GM21786 (cell line): ENCODE results near the gene NSF.
"Not testable (repeated sequence)": the region's sequence is repeated elsewhere in the genome, so short reads cannot be mapped to it uniquely, and the experiment has no call there.

Source experiments
- ATAC-seq: cut with Tn5 transposase; IDR thresholded peaks from one replicate; pipeline ENCODE4 v1.9.1; 2021; ENCODE audit not compliant: unreplicated experiment

NSF gene

GRCh38 chr17:46696522-46696921 lies 106.1 kb downstream of the NSF start:
- ATAC-seq: not testable (repeated sequence)

- ATAC-seq: not testable (repeated sequence)
Observed at GRCh38 chr17:46699014-46699413, 108.5 kb downstream of the NSF start.

- no peak for ATAC-seq
Observed at GRCh38 chr17:46717999-46718398, 127.5 kb downstream of the NSF start.

GRCh38 chr17:46719891-46720290 lies 129.4 kb downstream of the NSF start:
- no peak for ATAC-seq

DNA sequence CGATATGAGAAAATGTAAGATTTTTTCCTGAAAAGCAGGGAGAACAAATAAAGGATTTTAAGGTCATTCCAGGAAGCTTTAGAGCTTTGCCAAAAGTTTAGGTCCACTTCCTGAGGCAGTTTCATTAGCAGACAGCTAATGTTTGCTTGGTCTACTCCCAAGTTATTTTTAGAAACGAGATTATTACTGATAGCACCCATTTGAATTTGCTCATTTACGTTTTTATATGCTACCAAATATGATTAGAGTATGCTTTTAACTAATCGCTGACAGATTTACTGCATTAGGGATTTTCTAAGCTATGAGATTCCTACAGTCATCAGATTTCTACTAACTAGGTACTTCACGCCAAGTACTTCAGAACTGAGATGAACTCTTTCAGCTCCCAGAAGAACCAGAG lies 129.9 kb downstream of the NSF start:
- ATAC-seq: no peak

GRCh38 chr17:46722662-46723285 lies 132.3 kb downstream of the NSF start:
- ATAC-seq: no peak

DNA sequence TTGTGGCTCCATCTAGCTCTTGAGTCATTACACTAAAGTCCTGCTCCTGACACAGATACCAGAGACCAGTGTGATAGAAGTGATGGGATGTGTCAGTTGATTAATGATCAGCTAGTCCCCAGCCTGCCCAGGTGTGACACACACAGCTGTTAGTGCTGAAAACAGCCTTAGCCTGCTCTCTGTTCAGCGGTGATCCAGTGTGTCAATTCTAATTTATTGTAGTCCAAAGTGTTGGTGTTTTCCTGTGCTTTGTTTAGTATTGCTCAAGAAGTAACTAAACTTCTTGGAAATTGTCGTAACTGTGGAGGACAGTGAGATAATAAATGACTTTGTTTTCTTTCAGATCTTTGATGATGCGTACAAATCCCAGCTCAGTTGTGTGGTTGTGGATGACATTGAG lies 135.7 kb downstream of the NSF start:
- ATAC-seq: no peak

- ATAC-seq: no peak
Observed at GRCh38 chr17:46727572-46728348, 137.3 kb downstream of the NSF start.

GRCh38 chr17:46730026-46730425 lies 139.6 kb downstream of the NSF start:
- ATAC-seq: no peak

GRCh38 chr17:46730679-46731078 lies 140.2 kb downstream of the NSF start:
- no peak for ATAC-seq

DNA sequence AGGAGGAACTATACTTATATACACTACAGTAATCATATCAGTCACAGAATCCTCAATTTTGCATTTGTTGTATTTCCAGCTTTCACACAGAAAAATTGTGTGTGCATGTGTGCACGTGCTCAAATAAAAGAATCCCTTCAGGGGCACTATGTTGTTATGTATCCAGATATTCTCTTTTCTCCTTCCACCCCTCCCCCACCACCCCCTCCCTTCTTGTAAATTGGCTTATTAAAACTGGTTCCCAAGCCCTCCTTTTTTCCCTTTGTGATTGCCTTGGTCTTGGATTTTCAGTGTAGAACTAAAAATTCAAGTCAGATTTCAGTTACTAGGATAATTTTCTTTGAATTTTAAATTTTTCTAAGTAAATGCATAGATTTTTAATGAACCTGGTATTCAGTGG lies 141.7 kb downstream of the NSF start:
- no peak for ATAC-seq

DNA sequence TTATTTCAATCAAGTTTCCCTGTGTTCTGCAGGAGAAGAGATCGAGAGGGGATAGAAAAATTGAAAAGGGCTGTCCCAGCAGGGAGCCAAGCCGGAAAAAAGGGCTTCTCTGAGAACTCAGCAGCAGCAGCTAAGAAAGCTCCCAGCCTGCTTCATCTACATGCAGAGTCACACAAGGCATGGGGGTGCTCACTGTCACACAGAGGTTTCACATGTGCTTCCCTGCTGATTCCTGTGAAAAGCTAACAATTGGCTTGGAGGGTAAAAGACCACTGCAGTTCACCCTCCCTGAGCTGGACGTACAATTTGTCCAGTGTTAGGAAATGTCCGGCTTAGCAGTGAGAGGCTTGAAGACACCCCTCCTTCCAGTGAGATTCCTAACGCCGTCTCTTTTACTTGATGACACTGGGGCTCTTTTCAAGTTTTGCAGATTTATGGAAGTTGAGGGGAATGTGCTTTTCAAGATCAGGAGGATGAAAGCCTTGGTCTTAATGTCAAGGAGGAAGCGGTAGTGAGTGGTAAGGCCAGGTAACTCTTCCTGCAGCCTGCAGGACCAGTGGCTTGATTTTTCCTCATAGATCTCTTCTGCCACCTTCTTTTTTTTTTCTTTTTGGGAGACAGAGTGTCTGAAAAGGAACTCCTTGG lies 142.4 kb downstream of the NSF start:
- no peak for ATAC-seq

DNA sequence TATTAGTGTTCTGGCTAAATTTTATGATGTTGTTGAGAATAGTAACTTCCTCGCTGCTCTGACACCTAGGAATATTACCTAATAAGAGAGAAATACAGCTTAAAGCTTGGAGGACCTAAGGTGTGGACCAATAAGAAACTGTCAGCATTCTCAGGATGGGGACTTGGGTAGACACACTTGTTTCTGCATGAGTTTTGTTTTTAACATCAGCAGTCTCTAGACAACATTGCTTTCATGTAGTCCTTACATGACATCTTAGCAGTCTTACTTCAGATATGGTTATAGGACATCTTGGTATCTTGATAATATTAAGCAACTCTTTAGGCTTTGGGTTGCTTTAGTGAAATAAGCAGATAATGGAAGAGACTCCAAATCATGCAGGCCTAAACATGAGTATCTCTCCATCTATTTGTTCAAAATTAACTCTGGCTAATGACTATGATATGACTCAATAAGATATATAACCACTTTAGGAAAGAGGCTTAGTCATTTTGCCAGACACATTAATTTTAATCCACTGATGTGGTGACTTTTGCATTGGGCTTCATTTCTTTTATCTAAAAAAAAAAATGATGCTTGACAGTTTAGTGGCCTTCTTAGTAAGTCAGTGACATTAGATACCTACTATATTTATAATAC lies 143.5 kb downstream of the NSF start:
- ATAC-seq: no peak

GRCh38 chr17:46736100-46736499 lies 145.6 kb downstream of the NSF start:
- no peak for ATAC-seq

GRCh38 chr17:46737326-46737725 lies 146.9 kb downstream of the NSF start:
- no peak for ATAC-seq

GRCh38 chr17:46738544-46738943 lies 148.1 kb downstream of the NSF start:
- no peak for ATAC-seq

- ATAC-seq: no peak
Observed at GRCh38 chr17:46739982-46740381, 149.5 kb downstream of the NSF start.

DNA sequence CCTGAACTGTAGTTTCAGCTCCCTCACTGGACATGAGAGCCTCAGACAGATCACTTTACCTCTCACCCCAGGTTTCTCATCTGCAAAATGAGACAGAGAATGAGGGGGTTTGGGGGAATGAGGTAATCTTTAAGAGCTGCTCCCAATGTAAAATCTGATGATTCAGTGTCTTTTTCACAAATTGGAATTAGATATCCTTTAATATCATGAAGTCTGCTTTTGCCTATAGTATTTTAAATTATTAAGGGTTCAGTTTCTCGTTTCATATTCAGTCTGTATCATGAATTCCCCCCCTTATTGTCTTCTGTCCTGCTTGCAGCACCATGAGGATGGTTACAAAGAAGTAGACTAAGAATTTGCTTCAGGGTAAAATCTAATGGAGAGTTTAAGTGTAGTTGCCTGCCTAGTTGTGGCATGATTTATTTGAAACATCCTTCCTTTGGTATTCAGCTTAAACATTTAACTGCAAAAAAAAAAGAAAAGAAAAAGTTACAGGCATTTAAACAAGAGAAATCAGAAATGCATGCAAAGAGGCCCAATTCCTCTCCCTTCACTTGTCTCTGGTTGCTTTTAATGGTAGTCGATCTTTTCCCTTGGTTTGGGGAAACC lies 150.8 kb downstream of the NSF start:
- no peak for ATAC-seq

DNA sequence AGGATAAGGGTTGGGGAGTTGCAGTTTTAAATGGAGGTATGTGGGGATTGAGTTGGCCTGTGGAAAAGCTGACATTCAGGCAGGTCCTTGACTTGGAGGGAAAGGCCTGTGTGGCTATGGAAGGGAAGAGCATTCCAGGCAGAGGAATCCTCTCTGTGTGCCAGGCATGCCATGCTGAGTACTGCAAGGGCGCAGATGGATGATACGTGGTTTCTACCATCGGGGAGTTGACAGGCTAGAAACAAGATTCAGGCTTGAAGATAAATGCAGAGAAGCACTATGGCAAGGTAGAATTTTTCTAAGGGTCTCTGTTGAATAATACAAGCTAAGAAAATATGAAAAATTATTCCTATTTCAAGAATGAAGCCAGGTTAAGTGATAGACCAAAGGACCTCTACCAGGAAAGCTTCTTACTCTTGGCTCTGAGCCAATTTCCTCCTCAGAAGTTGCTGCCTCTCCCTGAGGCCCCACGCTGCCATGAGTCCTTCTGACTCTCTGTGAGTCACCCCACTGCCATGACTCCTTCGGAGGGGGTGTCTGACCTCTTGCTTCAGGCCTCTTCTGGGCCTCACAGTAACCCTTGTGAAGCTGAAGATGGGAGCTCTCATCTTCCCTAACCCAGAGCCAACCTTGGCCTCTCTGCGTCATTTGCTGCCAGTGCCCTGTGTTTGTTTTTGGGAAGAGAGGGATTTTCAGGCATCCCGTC lies 152.2 kb downstream of the NSF start:
- no peak for ATAC-seq

- ATAC-seq: no peak
Observed at GRCh38 chr17:46744441-46744840, 154.0 kb downstream of the NSF start.

- no peak for ATAC-seq
Observed at GRCh38 chr17:46745376-46745775, 154.9 kb downstream of the NSF start.
